D721Med (cell line): ENCODE results near the gene TRPC5OS.

ENCODE experiments used
- DNase-seq: peaks from one replicate; pipeline ENCODE4 v3.0.0; 2011; ENCODE audit warnings: low spot score; ENCODE audit not compliant: insufficient read length
- FAIRE-seq: peaks from 2 replicates; lab custom pipeline; 2011; peaks lifted over from hg19 to GRCh38; lab: Jason Lieb, UNC
- TF ChIP-seq, protein P1 (sequence below): IDR thresholded peaks from 2 replicates; pipeline ENCODE4 v1.5.1; 2012; ENCODE audit warnings: mild to moderate bottlenecking, control low read depth; ENCODE audit not compliant: insufficient read depth; ENCODE audit errors: missing control alignments

Gene TRPC5OS

GRCh38 chrX:111869639-111870034 lies 6.3 kb upstream of the TRPC5OS start:
- FAIRE-seq (peak; percentile 98), DNase-seq (no peak)
- TF ChIP-seq, protein P1, sequence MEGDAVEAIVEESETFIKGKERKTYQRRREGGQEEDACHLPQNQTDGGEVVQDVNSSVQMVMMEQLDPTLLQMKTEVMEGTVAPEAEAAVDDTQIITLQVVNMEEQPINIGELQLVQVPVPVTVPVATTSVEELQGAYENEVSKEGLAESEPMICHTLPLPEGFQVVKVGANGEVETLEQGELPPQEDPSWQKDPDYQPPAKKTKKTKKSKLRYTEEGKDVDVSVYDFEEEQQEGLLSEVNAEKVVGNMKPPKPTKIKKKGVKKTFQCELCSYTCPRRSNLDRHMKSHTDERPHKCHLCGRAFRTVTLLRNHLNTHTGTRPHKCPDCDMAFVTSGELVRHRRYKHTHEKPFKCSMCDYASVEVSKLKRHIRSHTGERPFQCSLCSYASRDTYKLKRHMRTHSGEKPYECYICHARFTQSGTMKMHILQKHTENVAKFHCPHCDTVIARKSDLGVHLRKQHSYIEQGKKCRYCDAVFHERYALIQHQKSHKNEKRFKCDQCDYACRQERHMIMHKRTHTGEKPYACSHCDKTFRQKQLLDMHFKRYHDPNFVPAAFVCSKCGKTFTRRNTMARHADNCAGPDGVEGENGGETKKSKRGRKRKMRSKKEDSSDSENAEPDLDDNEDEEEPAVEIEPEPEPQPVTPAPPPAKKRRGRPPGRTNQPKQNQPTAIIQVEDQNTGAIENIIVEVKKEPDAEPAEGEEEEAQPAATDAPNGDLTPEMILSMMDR, result peak; percentile 76

DNA sequence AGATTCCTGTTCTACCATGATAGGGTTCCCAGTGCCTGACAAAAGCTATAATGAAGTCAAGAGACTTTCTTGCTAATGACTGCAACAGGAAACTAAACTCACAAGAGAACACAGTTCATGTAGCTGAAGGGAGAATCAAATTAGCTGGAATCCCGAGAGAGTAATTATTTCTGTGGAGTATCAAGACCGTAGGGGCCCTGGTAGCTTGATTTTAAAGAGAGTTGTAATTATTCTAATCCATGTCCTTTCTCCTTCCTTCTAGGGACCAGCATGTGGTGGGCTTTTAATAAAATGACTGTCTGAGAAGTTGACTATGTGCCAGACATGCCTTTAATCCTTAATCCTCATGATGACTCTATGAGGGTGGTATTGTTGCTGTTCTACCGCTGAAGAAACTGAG lies 1.7 kb upstream of the TRPC5OS start:
- TF ChIP-seq, protein P1, result no peak
- no peak for DNase-seq
- FAIRE-seq, result peak; percentile 93

DNA sequence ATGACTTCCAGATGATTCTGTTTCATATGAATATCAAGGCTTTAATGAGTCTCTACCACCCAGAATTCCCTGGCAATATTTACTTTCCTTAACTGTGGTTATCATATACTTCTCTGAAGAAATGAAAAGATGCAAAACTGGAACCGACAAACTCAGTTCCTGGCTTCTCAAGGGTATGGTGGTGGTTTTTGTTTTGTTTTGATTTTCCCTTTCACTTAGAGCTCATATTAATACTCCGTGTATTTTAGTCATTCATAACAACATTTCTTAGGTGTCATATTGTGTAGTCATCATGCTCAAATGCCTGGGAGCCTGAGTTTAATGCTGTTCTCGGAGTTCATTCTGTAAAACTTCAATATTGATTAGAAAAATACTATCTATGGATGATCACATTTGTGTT lies 665 bp downstream of the TRPC5OS start:
- DNase-seq (no peak), FAIRE-seq (no peak)
- TF ChIP-seq, protein P1, result no peak

GRCh38 chrX:111877681-111878080 lies 1.7 kb downstream of the TRPC5OS start:
- FAIRE-seq, result peak; percentile 88
- no peak for DNase-seq

GRCh38 chrX:111880735-111881134 lies 4.8 kb downstream of the TRPC5OS start:
- TF ChIP-seq, protein P1, result no peak
- DNase-seq (no peak), FAIRE-seq (peak; percentile 6)

More at GRCh38 chrX:111877681-111878080, 1.7 kb downstream of the TRPC5OS start:
- TF ChIP-seq, protein P1, result no peak

DNA sequence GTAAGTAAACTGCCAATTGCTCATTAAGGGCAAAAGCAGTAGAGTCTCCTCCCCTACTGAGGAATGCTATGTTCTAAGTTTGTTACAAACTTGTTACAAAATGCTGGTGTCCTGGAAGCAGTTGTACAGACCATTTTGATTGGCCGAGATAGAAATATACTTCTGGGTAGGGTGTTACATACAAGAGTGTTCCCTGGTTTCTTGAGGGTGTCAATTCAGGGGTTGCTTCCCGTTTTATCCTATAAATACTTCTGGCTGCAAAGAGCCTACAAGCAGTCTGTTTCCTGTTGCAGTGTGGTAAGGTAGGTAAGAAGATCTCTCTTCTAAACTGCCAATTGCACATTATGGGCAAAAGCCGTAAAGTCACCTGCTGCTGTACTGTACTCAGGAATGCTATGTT lies 5.7 kb downstream of the TRPC5OS start:
- TF ChIP-seq, protein P1, result no peak
- DNase-seq, result no peak
- FAIRE-seq, result no peak

DNA sequence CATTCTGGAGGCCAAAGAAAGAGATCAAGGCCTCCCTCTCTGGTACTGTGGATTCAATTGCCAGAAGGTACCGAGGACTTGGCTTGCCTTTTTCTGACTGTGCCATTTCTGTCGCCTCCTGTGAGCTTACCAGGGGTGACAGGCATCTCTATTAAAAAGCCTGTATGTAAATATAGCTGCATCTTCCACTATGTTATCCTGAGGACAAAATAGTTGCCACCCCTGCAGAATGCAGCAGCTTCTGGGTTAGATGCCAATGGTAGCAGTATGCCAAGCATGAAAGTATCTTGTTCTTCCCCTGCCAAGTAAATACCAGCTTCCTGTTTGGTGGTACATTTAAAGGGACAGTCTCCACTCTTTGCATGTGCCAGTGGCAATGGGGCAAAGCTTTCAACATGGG lies 10.7 kb downstream of the TRPC5OS start:
- FAIRE-seq (no peak), DNase-seq (no peak)
- TF ChIP-seq, protein P1, result no peak
